Natural killer cell (primary cell): ENCODE measurements around the gene TBRG1. TPM values are rescaled to one million over a fixed set of nuclear protein-coding genes. Genes with fewer than 3 reads are reported as not detected.

Experiments
- ATAC-seq, 3 donors: fragments of 150-1000 bp in 2 of 3; fragments of 200-7000 bp in 1 of 3; cut with Tn5 transposase; 1 replicate in 1 of 3; 2 replicates in 2 of 3; pipeline ENCODE4 v1.10.0; 2021; ENCODE audit warnings: mild to moderate bottlenecking in 2 of 3, moderate library complexity in 2 of 3
- DNase-seq, 2 donors: peaks; one replicate each; pipeline versions ENCODE4 v3.0.0 to v3.0.0-alpha.2; 2013 to 2021; ENCODE audit warnings: mixed read lengths in 1 of 2
- H3K27ac ChIP-seq: one replicate; pipeline ENCODE4 v1.5.1; 2013; ENCODE audit warnings: mild to moderate bottlenecking, low read length
- H3K27me3 ChIP-seq: one replicate; pipeline ENCODE4 v1.6.1; 2013; ENCODE audit warnings: low read length; ENCODE audit not compliant: control insufficient read depth, insufficient read depth
- H3K36me3 ChIP-seq: one replicate; pipeline ENCODE4 v1.6.1; 2013; ENCODE audit warnings: low read length; ENCODE audit not compliant: control insufficient read depth, insufficient read depth
- H3K4me1 ChIP-seq: one replicate; pipeline ENCODE4 v1.6.1; 2013; ENCODE audit warnings: low read length; ENCODE audit not compliant: control insufficient read depth, insufficient read depth
- H3K4me3 ChIP-seq: one replicate; pipeline ENCODE4 v1.5.1; 2013; ENCODE audit warnings: low read length
- H3K9me3 ChIP-seq: one replicate; pipeline ENCODE4 v1.6.1; 2013; ENCODE audit warnings: low read length; ENCODE audit not compliant: control insufficient read depth, insufficient read depth
- H3K27ac Mint-ChIP-seq, 2 donors: one replicate each; pipeline ENCODE4 v1.8.0; 2022; ENCODE audit warnings: mild to moderate bottlenecking in 2 of 2, mixed read lengths in 2 of 2, moderate library complexity in 1 of 2
- H3K27me3 Mint-ChIP-seq, 2 donors: one replicate each; pipeline ENCODE4 v1.8.0; 2022; ENCODE audit warnings: low read depth in 2 of 2, mixed read lengths in 2 of 2
- H3K36me3 Mint-ChIP-seq: one replicate; pipeline ENCODE4 v1.8.0; 2022; ENCODE audit warnings: mixed read lengths
- H3K4me1 Mint-ChIP-seq, 2 donors: one replicate each; pipeline ENCODE4 v1.8.0; 2022; ENCODE audit warnings: mixed read lengths in 2 of 2
- H3K4me3 Mint-ChIP-seq: one replicate; pipeline ENCODE4 v1.8.0; 2022; ENCODE audit warnings: mild to moderate bottlenecking, moderate library complexity, mixed read lengths
- H3K9me3 Mint-ChIP-seq, 2 donors: one replicate each; pipeline ENCODE4 v1.8.0; 2022; ENCODE audit warnings: mixed read lengths in 2 of 2
- CTCF ChIP-seq: fragments of 200-600 bp; IDR thresholded peaks from one replicate; pipeline ENCODE4 v1.8.0; 2022; ENCODE audit warnings: antibody characterized with exemption
- WGBS: methylation state at CpG from one replicate; pipeline ENCODE4 v1.1.7; 2013; ENCODE audit warnings: missing lambda C conversion rate; ENCODE audit not compliant: insufficient coverage; 5-methylcytosine and 5-hydroxymethylcytosine counted together
- intact Hi-C: fragments of 100-400 bp; cut with micrococcal nuclease; formaldehyde crosslinking; loops from one replicate; pipeline ENCODE4 v1.14.2; 2022
- total RNA-seq, 4 donors: library from RNA; stranded (reverse); fragments of 120-200 nt in 1 of 4; gene quantifications; one replicate each; pipeline versions ENCODE4 v1.2.3 to v1.2.4, GENCODE V29; 2013 to 2022

The TBRG1 gene
- total RNA-seq, 3 donors from 2014 or later (not counting 1 experiment from before 2014, with no cell fraction given): 62.9 to 68.6 (median 68.3) TPM

- H3K4me3 Mint-ChIP-seq: no peak overlapping the region
Observed at GRCh38 chr11:124586238-124586860, 36.3 kb upstream of the TBRG1 start.

GRCh38 chr11:124591430-124591829, 31.2 kb upstream of the TBRG1 start:
- H3K9me3 Mint-ChIP-seq: no peaks in the 10 kb centered on the region
- 87% methylated on average over 2 of the region's 2 CpGs for WGBS
- no peaks in the 10 kb centered on the region for H3K4me1 Mint-ChIP-seq
- no peak overlapping the region for H3K27ac ChIP-seq
- peaks cover 17 to 24% of the 10 kb centered on the region in 2 donors for H3K27me3 Mint-ChIP-seq
- ATAC-seq (no peak), DNase-seq (no peak)
- no peak overlapping the region for H3K4me3 ChIP-seq
- H3K36me3 ChIP-seq: no peaks in the 10 kb centered on the region
- TF ChIP-seq CTCF: no peak
- H3K27me3 ChIP-seq: peaks cover 5% of the 10 kb centered on the region
- H3K4me1 ChIP-seq: no peaks in the 10 kb centered on the region
- intact Hi-C loops: no loop called here
- H3K27ac Mint-ChIP-seq: no peak overlapping the region
- H3K4me3 Mint-ChIP-seq: no peak overlapping the region
- H3K36me3 Mint-ChIP-seq: no peaks in the 10 kb centered on the region
- H3K9me3 ChIP-seq: no peaks in the 10 kb centered on the region

More at GRCh38 chr11:124586238-124586860, 36.3 kb upstream of the TBRG1 start:
- H3K36me3 ChIP-seq: no peaks in the 10 kb centered on the region
- H3K27me3 ChIP-seq: peaks cover 6% of the 10 kb centered on the region
- intact Hi-C loops: loop anchor here (5.0 kb wide), 1 partner anchor 169 kb away; no protein-coding TSS in a partner anchor
- no peak overlapping the region for H3K4me3 ChIP-seq
- 47% methylated on average over 3 of the region's 3 CpGs for WGBS
- no peaks in the 10 kb centered on the region for H3K9me3 ChIP-seq
- DNase-seq (peak in 1 of 2 donors; percentile 64), ATAC-seq (peak in 1 of 3 donors; percentile 54)
- H3K27ac ChIP-seq: no peak overlapping the region
- Mint-ChIP-seq H3K27ac (no peak overlapping the region), H3K36me3 (no peaks in the 10 kb centered on the region), H3K9me3 (no peaks in the 10 kb centered on the region), H3K4me1 (no peaks in the 10 kb centered on the region), H3K27me3 (peaks cover 16 to 19% of the 10 kb centered on the region in 2 donors)
- H3K4me1 ChIP-seq: no peaks in the 10 kb centered on the region
- TF ChIP-seq CTCF: peak; percentile 51

GRCh38 chr11:124592627-124593026, 30.0 kb upstream of the TBRG1 start:
- intact Hi-C loops: no loop called here
- Mint-ChIP-seq H3K27ac (no peak overlapping the region), H3K4me1 (no peaks in the 10 kb centered on the region), H3K4me3 (no peak overlapping the region), H3K36me3 (no peaks in the 10 kb centered on the region), H3K27me3 (peaks cover 17 to 26% of the 10 kb centered on the region in 2 donors), H3K9me3 (no peaks in the 10 kb centered on the region)
- ATAC-seq (no peak), DNase-seq (no peak)
- Histone ChIP-seq H3K9me3 (no peaks in the 10 kb centered on the region), H3K4me3 (no peak overlapping the region), H3K36me3 (no peaks in the 10 kb centered on the region), H3K27me3 (no peaks in the 10 kb centered on the region), H3K4me1 (no peaks in the 10 kb centered on the region), H3K27ac (no peak overlapping the region)
- no peak for TF ChIP-seq CTCF
- WGBS: 92% methylated on average over 4 of the region's 6 CpGs

GRCh38 chr11:124595302-124595701, 27.4 kb upstream of the TBRG1 start:
- Histone ChIP-seq H3K4me3 (no peak overlapping the region), H3K9me3 (no peaks in the 10 kb centered on the region), H3K36me3 (no peaks in the 10 kb centered on the region), H3K4me1 (no peaks in the 10 kb centered on the region), H3K27me3 (no peaks in the 10 kb centered on the region), H3K27ac (no peak overlapping the region)
- no peak for TF ChIP-seq CTCF
- DNase-seq (no peak), ATAC-seq (no peak)
- no peak overlapping the region for H3K4me3 Mint-ChIP-seq
- peaks cover 15 to 34% of the 10 kb centered on the region in 2 donors for H3K27me3 Mint-ChIP-seq
- H3K4me1 Mint-ChIP-seq: no peaks in the 10 kb centered on the region
- 92% methylated on average over 3 of the region's 3 CpGs for WGBS
- H3K36me3 Mint-ChIP-seq: no peaks in the 10 kb centered on the region
- H3K27ac Mint-ChIP-seq: no peak overlapping the region
- intact Hi-C loops: no loop called here
- H3K9me3 Mint-ChIP-seq: no peaks in the 10 kb centered on the region
